NCI-H526 treated with DMSO at 0.1 percent for 48 hours (cell line): Measurements from ENCODE around the gene NOD1.
A peak's percentile ranks its signal among the peaks of the same experiment; 100 is the strongest.
"Not testable (repeated sequence)": the region's sequence is repeated elsewhere in the genome, so short reads cannot be mapped to it uniquely, and the experiment has no call there.

Experiments
- DNase-seq: peaks from one replicate; lab custom pipeline; 2025; lab: John Stamatoyannopoulos, UW

Gene NOD1

DNA sequence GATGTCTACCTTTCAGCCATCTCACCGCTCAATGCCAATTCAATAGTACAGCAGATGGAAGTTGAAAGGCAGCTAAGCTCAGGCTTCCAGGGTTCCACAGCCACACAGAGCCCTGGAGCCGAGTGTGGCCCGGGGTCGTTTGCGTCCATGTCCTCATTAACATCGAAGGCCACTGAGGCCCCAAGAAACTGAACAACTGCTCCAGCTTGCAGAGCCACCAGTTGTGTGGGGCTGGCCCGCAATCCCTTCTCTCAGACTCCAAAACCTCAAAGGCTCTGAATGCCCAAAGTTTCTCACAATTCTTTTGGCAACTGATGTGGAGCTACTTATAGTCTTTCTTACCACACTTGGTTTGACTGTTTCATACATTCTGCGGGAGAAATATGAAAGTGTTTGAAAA is 31.1 kb downstream of the NOD1 start:
- DNase-seq = no peak

DNA sequence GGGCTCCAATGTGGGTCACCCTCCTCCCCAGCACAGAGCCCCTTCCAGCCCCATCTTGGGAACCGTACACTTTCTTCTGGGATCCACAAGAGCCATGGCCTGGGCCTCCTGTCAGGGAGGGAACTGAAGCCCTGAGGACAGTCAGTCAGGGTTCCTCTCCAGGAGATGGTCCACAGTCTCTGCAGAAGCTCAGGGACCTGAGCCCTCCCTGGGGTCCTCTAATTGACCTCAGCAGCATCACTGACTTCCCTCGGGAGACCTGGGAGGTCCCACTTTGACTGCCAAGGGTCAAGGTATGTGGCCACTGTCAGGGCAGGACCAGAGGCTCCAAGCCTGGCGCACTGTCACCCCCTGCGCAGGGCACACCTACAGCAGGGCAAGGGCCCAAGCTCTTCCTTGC is 32.3 kb downstream of the NOD1 start:
- DNase-seq = no peak

DNA sequence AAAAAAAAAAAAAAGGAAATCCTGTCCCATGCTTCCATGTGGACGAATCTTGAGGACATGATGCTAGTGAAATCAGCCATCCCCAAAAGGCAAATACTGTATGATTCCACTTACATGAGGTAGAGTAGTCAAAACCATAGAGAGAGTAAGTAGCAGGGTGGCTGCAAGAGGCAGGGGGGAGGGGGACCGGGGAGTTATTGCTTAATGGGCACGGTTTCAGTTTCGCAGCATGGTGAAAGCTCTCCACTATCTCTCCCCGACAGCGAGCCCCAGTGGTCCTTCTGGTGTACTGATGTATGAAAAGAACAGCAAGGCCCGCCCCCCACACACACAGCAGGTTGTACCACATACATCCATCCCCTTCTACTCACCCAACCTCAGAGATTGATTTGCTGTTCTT is 32.8 kb downstream of the NOD1 start:
- DNase-seq = peak; percentile 20

DNA sequence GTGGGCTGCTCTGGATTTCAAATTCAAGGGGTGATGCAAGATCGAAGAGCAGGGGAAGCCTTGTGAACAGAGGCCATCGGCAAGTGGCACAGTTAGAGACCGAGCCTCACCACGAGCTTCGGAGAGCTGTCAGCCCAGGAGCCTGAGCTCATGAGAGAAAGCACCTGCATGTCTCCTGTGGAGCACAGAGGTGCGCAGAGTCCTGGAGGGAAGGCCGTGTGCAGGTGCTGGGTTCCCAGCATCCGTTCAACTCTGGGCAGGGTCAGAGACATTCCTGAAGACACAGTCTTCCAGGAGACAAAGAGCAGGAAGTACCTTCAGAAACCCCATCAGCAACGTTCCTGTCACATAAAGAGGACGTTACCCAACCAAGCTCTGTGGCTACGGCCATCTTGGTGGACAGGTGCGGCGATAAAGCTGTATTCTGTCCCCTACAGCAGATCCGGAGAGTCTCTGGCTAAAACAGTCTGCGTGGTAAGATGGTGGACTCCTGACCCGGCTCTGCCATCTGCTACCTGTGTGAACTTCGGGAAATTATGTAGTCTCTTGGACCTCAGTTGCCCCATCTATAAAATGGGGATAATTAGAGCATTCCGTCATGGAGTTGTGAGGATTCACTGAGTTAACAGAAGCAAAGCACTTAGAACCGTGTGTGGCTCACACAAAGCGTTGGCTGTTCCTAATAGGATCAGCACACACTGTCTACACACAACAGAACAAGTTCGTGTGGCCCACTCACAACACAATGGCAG is 40.6 kb downstream of the NOD1 start:
- no peak for DNase-seq

DNA sequence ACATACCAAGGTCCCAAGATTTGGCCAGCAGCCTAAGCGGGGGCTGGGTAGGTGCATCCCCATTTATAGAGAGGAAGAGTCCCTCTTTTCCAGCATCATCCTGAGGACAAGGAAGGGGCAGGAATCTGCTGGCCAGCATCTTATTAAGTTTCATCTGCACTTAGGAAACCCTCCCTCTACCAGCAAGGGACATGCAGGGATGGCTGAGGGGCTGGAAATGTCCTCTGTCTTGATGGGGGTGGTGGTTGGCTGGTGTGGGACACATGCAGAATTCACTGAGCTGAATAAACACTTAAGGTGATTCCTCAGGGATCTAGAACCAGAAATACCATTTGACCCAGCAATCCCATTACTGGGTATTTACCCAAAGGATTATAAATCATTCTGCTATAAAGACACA is 42.1 kb downstream of the NOD1 start:
- no peak for DNase-seq

DNA sequence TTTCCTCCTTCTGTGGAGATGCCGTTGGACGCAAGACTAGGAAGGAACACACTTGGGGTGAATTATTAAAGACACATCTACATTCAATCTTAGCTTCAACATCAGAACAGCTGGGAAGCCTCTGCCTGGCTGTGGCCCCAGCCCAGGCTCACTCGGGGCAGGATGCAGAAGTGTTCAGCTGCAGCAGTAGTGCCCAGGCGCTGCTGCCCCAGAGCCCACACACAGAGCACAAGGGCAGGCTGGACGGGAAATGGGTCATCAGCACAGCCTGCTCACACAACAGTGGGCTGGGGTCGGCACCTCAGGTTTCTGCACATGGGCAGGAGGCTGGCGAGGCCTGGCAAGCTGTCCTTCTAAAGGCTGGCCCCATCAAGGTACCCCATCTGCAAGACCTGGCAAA is 42.5 kb downstream of the NOD1 start:
- DNase-seq = no peak

DNA sequence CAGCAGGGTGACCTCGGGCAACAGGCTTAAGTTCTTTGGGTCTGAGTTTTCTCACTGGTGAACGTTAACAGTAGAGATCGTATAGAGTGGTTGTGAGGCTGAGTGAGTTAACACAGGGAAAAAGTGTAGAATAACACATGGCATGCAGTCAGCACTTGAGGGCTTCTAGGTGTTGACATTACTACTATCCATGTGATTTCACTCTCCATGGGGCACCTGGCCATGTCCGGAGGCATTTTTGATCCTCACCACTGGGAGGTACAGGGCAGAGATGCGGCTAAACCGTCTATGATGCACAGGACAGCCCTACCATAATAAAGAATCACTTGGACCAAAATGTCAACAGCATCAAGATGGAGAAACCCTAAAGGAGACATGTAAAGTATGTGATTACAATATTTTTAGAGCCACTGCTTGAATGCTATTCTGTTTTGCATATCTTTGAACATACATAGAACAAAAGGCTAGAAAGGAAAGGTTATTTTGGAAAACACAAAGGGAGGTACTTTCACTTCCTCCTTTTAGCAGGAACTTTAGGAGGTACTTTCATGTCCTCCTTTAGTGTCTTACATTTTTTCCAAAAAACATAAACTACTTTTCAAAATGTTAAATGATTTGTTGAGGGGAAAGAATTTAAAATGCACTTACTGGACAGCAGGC is 44.3 kb downstream of the NOD1 start:
- DNase-seq = no peak

DNA sequence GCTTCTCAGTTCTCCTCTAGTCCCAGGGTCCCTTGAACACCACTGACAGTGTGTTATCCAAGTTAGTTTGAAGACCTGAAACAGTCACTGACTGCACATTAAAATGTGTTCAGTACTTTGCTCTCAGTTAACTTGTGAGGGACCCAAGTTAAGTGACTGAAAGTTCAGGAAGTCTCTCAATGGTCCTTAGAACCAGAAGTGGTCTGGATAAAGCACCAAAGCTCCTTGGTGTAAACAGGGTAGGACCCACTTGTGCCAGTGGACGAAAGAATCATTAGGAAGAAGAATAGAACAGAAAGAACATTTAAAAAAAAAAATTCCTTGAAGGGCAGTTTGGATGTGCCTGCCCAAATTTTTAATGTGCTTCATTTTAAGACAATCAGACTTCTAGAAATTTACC is 45.1 kb downstream of the NOD1 start:
- DNase-seq = no peak

DNA sequence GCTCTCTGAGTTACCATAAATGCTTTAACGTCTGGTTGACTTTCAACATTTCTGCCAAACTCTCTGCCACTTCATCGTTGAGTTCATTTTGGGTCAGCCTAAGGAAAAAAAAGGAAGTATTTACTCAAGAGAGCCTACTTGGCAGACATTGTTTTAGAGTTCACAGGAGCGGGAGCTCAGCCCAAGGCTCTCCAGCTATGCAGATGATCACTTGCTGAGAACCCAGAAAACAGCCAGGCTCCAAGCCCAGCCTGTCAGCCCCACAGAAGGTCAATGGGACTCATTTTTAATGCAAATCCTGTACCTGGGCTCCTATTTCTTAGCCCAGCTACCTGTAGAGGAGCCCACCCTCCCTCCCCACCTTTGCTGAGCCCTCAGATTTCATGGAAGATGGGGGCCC is 45.5 kb downstream of the NOD1 start:
- no peak for DNase-seq

DNA sequence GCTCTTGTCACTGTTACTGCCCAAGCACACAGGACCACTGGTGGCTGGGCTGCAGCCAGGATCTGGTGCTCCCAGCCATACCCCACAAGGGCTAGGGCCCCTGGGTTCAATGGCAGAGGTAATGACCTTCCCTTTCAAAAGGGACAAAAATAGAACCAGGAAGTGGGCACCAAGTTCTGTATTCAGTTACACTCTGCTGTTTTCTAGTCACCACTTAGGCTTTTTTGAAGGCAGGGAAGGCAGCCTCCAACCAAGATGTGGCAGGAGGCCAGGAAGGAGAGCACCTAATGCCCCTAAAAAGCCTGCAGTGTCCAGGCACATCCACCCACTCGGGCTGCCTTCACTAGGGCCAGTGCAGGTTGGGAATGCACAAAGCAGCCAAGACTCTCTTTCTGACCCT is 47.8 kb downstream of the NOD1 start:
- DNase-seq = no peak

DNA sequence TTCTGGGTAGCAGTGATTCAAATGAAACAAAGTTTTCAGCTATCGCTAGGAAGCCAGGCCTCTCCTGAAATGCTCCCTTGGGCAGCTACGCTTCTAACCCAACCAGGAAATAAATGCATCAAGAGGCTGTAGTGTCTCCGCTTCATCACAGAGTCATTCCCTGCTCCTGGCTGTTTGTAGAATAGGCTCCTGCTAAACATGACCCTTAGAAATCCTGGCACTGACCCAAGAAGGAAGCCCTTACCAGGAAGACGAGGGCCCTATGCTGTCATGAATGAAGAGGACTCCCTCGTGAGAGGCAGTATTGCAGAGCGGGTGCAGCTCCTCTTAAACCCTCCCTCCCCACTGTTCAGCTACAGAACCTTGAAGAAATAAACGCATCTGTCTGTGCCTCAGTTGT is 48.3 kb downstream of the NOD1 start:
- DNase-seq = no peak

DNA sequence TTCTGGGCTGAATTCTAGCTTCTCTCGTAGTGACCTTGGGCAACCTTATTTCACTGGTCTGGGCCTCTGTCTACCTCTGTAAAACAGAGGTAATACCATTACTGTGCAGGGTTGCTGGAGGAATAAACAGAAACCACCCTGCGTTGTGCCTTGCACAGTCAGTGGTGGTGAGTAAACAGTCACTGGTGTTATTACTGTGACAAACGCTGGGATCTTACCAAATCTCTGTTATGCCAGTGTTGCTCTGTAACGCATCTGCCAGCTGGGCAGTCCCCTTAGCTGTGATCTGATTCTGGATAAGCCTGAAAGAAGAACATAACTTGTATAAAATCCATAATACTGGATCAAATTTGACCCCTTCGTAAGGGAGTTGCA is 49.4 kb downstream of the NOD1 start:
- DNase-seq = no peak

DNA sequence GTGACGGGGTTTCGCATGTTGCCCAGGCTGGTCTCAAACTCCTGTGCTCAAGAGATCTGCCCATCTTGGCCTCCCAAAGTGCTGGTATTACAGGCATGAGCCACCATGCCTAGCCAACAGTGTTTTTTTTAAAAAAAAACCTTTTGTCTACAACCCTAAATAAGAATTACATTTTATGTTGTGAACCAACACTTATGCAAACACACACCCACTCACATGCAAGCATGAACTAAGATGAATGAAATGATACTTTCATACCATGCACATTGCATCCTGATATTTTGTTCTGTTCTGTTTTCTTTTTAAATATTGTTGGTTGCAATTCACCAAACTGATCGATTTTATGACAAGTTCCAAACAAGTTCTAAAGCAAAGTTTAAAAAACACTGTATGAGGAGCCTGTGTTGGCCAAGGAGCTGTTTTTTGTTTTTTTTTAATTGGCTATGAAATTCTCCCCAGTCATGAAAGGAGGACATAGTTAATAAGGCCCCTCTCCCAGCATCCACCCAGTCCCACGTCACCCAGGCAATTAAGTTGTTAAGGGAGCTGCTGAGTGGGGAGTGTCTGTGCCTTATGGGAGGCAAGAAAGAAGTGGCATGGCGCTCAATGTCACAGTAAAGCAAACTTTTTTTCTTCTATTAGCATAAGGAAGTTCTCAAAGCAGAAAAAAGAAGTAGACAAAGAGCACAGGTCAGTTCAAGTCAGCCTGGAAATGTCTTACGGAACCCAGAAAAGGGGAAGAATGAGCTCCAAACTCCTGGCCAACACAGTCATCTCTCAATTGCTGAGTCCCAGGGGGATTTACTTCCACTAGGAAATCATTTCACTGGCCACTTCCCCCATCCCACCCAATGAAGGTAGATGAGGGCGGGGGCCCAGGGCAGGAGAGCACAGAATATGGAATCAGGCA is 50.1 kb downstream of the NOD1 start:
- no peak for DNase-seq

DNA sequence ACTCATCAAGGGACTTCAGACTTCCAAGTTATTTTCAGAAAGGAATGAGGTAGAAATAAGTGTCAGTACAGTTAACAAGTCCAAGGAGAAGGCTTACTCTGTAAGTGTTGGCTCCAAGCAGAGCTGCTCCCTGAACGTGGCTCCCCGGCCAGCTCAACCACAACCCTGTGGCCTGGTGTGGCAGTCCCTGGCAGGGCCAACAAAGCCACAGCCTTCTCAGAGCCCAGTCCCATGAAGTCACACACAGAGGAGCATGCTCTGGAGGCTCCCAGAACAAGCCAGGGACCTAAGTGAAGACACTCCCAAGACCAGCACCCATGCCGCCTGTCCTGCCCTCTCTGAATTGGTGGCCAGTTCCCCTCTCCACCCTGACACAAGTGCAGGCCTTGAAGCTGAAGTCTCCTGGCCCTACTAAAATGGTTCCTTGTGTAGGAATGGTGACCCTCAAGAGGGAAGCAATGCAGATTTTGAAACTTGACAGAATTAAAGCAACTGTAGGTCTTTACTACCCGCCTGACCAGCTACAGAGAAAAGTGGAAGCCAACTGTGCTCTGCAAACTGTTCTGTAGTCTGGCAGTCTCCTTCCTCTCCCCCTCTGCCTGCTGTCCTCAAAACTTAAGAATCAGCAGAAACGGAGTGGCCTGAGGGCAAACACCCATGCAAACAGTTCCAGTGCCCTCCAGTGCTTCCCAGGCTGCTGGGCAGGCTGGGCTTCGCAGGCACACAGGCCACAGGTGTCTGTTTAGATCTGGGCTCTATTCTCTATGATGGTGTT is 51.1 kb downstream of the NOD1 start:
- no peak for DNase-seq

DNA sequence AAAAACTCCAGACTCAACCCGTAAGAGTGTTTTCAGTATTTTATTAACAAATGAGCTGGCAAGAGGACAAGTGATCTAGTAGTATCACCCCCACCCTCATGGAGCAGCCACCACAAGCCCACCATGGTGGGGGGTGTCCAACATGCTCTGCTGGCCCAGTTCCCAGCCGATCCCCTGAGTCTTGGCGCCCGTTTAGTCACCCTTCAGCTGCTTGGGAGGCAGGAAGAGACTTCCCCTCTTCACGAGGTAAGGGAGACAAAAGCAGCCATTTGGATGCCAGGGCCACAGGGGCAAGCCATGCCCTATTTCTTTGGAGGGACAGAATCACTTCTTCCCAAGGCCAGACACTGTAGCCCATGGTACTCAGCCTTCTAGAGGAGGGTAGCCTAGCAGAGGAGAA is 54.1 kb downstream of the NOD1 start:
- DNase-seq = no peak

DNA sequence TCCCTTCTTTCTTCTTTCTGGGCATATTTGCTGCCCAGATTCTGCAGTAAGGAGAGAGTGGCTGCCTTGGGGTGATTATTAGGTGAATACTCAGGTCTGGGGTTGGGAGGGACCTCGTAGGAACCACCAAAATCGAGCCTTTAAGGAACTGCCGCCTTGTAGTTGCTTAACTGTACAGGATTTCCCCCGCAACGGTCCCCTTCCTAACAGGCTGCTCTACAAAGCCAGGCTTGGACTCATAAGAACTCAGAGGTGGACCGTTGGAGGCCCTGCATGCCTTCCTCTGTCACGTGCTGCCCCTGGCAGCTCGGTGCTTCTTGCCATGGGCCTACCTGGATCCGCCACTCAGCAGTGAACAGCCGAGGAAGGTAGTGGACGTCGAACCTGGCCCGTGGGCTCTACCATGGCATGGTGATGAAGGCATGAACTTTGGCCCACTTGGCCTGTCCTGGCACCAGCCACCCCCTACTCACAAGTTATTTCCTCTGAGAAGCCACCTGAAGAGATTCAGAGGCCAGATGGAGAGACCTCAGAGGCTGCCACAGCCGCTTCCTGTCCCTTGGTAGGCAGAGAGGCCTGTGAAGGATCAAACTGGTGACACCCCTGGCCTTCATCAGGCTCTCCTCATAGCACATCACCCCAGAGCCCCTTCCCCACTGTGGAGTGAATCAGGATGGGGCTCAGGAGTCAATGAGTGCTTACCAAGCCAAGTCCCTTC is 54.6 kb downstream of the NOD1 start:
- DNase-seq = no peak

DNA sequence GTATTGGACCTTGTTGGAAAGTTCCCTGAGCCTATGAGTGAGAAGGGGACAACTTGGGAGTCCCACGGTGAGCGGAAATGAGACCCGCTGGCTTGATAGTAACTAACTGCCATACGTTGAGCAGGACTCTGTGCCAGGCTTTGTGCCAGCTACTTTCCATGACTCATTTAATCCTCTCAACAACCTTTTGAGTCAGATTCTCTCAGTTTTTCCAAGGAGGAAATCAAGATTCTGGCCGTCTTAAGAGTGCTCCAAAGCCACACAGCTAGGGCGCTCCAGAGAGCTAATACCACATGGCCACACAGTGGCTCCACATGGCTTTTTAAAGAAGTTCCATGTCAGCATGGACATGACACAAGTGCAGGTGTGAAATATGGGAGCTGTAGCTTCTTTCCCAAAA is 55.7 kb downstream of the NOD1 start:
- no peak for DNase-seq

DNA sequence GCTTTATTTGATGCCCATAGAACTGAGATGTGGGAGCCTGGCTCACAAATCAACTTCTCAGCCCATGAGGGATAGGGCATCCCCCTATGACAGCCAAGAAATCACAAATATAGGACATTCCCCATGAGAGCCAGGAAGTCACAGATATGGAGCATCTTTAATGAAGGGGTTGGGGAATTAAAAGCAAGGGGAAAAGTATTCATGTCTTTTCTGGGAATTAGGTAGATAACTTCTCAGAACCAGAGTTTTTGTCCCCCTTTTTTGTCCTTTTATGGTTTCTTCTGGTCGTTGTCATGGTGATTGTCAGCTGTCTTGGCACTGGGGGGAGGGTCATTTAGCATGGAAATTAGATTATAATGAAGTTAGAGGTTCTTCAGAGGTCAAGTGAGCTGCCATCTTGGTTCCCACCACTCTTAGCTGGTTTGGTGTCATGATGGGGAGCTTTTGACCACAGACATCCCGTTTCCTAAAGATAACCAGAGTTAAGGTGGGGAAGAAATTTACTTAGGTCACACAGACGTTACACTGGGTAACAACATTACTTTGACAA is 56.9 kb downstream of the NOD1 start:
- no peak for DNase-seq

DNA sequence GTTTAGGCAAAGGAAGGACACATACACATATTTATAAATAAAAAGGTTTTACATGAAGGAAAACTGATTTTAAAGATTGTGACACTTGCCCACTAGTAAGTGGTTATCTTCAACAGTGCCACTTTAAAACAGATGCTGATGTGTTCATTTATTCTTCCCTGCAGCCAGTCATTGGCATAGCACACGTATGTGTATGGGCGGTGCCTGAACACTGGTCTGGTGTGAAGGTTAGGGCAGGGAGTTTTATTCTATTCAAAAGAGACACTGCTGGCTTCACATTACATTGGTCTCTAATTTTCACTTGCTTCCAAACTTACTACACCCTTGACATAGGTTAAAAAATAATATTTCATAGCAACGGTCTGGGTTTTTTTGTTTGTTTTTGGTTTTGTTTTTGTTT is 57.9 kb downstream of the NOD1 start:
- peak; percentile 13 for DNase-seq

DNA sequence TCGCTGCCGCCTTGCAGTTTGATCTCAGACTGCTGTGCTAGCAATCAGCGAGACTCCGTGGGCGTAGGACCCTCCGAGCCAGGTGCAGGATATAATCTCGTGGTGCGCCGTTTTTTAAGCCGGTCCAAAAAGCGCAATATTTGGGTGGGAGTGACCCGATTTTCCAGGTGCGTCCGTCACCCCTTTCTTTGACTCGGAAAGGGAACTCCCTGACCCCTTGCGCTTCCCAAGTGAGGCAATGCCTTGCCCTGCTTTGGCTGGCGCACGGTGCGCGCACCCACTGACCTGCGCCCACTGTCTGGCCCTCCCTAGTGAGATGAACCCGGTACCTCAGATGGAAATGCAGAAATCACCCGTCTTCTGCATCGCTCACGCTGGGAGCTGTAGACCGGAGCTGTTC is 58.5 kb downstream of the NOD1 start:
- not testable (repeated sequence) for DNase-seq

DNA sequence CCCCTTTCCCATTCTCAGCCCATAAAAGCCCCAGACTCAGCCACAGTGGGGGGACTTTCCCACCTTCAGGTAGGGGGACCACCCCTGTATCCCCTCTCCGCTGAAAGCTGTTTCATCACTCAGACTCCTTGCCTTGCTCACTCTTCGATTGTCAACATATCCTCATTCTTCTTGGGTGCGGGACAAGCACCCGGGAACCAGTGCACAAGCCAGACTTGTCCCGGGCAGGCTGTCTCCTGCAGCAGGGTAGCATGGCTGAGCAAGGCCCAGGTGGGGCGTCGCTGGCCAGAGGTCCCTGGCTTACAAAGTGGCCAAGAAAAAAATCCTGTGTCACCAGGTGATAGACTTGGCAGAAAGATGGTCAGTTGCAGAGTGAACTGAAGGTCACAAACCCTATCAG is 64.7 kb downstream of the NOD1 start:
- DNase-seq = no peak
